Neuronal stem cell (in vitro differentiated cells): ENCODE measurements around the gene EXOSC5.
A peak's percentile ranks its signal among the peaks of the same experiment; 100 is the strongest.

Experiments used
- DNase-seq: peaks from one replicate; pipeline ENCODE4 v3.0.0-alpha.2; 2013; ENCODE audit warnings: low spot score
- H2AFZ ChIP-seq: one replicate; pipeline ENCODE4 v1.6.1; 2013; ENCODE audit warnings: mild to moderate bottlenecking, low read length, inconsistent platforms
- H2AK5ac ChIP-seq: 2 replicates; pipeline ENCODE4 v1.6.1; 2013; ENCODE audit warnings: low read depth, mild to moderate bottlenecking, inconsistent platforms, low read length, moderate library complexity, mixed read lengths
- H2BK120ac ChIP-seq: 2 replicates; pipeline ENCODE4 v1.6.1; 2013; ENCODE audit warnings: low read depth, mild to moderate bottlenecking, inconsistent platforms, low read length, moderate library complexity, mixed read lengths
- H2BK12ac ChIP-seq: one replicate; pipeline ENCODE4 v1.6.1; 2013; ENCODE audit warnings: low read length, inconsistent platforms
- H2BK15ac ChIP-seq: 2 replicates; pipeline ENCODE4 v1.6.1; 2013; ENCODE audit warnings: mild to moderate bottlenecking, low read length, inconsistent platforms, mixed read lengths
- H2BK5ac ChIP-seq: one replicate; pipeline ENCODE4 v1.6.1; 2013; ENCODE audit warnings: inconsistent platforms, mild to moderate bottlenecking, low read length, moderate library complexity
- H3K14ac ChIP-seq: one replicate; pipeline ENCODE4 v1.6.1; 2013; ENCODE audit warnings: low read length, inconsistent platforms
- H3K18ac ChIP-seq: 2 replicates; pipeline ENCODE4 v1.6.1; 2013; ENCODE audit warnings: low read length, inconsistent platforms
- H3K23ac ChIP-seq: 2 replicates; pipeline ENCODE4 v1.6.1; 2013; ENCODE audit warnings: low read depth, mild to moderate bottlenecking, mixed read lengths, low read length, inconsistent platforms; ENCODE audit not compliant: poor library complexity
- H3K27ac ChIP-seq: replicated peaks from 3 replicates; pipeline ENCODE4 v1.5.1; 2013; ENCODE audit warnings: low read length, inconsistent platforms
- H3K27me3 ChIP-seq, 3 experiments: 2 replicates each; pipeline ENCODE4 v1.6.1; 2013; ENCODE audit warnings: low read length in 3 of 3, mild to moderate bottlenecking in 2 of 3, inconsistent platforms in 1 of 3, low read depth in 1 of 3, mixed read lengths in 1 of 3, moderate library complexity in 1 of 3; ENCODE audit not compliant: control insufficient read depth in 3 of 3, insufficient read depth in 3 of 3
- H3K36me3 ChIP-seq, 2 donors: replicated peaks in 1 of 2; 2 replicates each; pipeline ENCODE4 v1.6.1; 2013; ENCODE audit warnings: low read length in 2 of 2; ENCODE audit not compliant: control insufficient read depth in 2 of 2, insufficient read depth in 2 of 2
- H3K4ac ChIP-seq: 2 replicates; pipeline ENCODE4 v1.6.1; 2013; ENCODE audit warnings: inconsistent platforms, mild to moderate bottlenecking, low read length, moderate library complexity
- H3K4me1 ChIP-seq, 2 donors: 1 replicate in 1 of 2; 2 replicates in 1 of 2; pipeline ENCODE4 v1.6.1; 2013; ENCODE audit warnings: low read length in 2 of 2, low read depth in 1 of 2; ENCODE audit not compliant: control insufficient read depth in 2 of 2, insufficient read depth in 1 of 2
- H3K4me2 ChIP-seq: one replicate; pipeline ENCODE4 v1.6.1; 2013; ENCODE audit warnings: mild to moderate bottlenecking, low read length, inconsistent platforms; ENCODE audit not compliant: insufficient read depth, poor library complexity, severe bottlenecking
- H3K4me3 ChIP-seq, 2 donors: 2 replicates each; pipeline ENCODE4 v1.5.1; 2013; ENCODE audit warnings: low read length in 2 of 2, mild to moderate bottlenecking in 2 of 2, inconsistent platforms in 1 of 2, moderate library complexity in 1 of 2
- H3K79me1 ChIP-seq: one replicate; pipeline ENCODE4 v1.6.1; 2013; ENCODE audit warnings: low read depth, mild to moderate bottlenecking, inconsistent platforms, low read length, moderate library complexity
- H3K9ac ChIP-seq: one replicate; pipeline ENCODE4 v1.6.1; 2013; ENCODE audit warnings: mild to moderate bottlenecking, low read depth, low read length, inconsistent platforms; ENCODE audit not compliant: poor library complexity
- H3K9me3 ChIP-seq, 2 donors: replicated peaks in 1 of 2; 2 replicates each; pipeline versions ENCODE3 to v1.6.1; 2013; ENCODE audit warnings: low read length in 2 of 2, mild to moderate bottlenecking in 2 of 2, inconsistent platforms in 1 of 2, low read depth in 1 of 2, mixed read lengths in 1 of 2, moderate library complexity in 1 of 2; ENCODE audit not compliant: control insufficient read depth in 2 of 2, insufficient read depth in 1 of 2
- H4K8ac ChIP-seq: one replicate; pipeline ENCODE4 v1.6.1; 2013; ENCODE audit warnings: low read depth, mild to moderate bottlenecking, inconsistent platforms, low read length, moderate library complexity
- H4K91ac ChIP-seq: one replicate; pipeline ENCODE4 v1.6.1; 2013; ENCODE audit warnings: low read length, low read depth, mild to moderate bottlenecking, inconsistent platforms; ENCODE audit not compliant: poor library complexity
- WGBS, 2 donors: extraction: QIAGEN DNeasy Blood & Tissue Kit; methylation state at CpG; one replicate each; pipeline ENCODE4 v1.1.7; 2013; ENCODE audit warnings: missing lambda C conversion rate in 2 of 2, mixed read lengths in 1 of 2; ENCODE audit not compliant: insufficient read length in 2 of 2, insufficient replicate concordance in 1 of 2; ENCODE audit errors: extremely low coverage in 2 of 2; 5-methylcytosine and 5-hydroxymethylcytosine counted together

Gene EXOSC5

GRCh38 chr19:41426116-41426841 is 29.1 kb upstream of the EXOSC5 start:
- H3K9me3 ChIP-seq: no peaks in the 10 kb centered on the region
- peak overlapping the region in 1 of 2 donors; percentile 42 for H3K4me3 ChIP-seq
- H2AK5ac ChIP-seq: peak overlapping the region; percentile 86
- DNase-seq: no peak
- peak overlapping the region; percentile 6 for H2BK5ac ChIP-seq
- peaks cover 13 to 19% of the 10 kb centered on the region in 2 donors for H3K4me1 ChIP-seq
- H3K9ac ChIP-seq: peak overlapping the region; percentile 77
- peak overlapping the region; percentile 85 for H2AFZ ChIP-seq
- peaks cover 5% of the 10 kb centered on the region for H3K79me1 ChIP-seq
- no peak overlapping the region for H2BK12ac ChIP-seq
- H3K18ac ChIP-seq: peak overlapping the region; percentile 94
- H4K91ac ChIP-seq: no peak overlapping the region
- H3K27ac ChIP-seq: no peak overlapping the region
- no CpG with 5 or more reads among the region's 36 CpGs for WGBS, 2 donors
- H3K23ac ChIP-seq: peak overlapping the region; percentile 93
- H3K14ac ChIP-seq: peak overlapping the region; percentile 56
- H2BK120ac ChIP-seq: peak overlapping the region; percentile 72
- H3K36me3 ChIP-seq: peaks cover 23 to 41% of the 10 kb centered on the region in 2 donors
- no peak overlapping the region for H3K4ac ChIP-seq
- no peaks in the 10 kb centered on the region for H3K27me3 ChIP-seq
- H3K4me2 ChIP-seq: peak overlapping the region; percentile 56
- H4K8ac ChIP-seq: peak overlapping the region; percentile 23
- peak overlapping the region; percentile 30 for H2BK15ac ChIP-seq

DNA sequence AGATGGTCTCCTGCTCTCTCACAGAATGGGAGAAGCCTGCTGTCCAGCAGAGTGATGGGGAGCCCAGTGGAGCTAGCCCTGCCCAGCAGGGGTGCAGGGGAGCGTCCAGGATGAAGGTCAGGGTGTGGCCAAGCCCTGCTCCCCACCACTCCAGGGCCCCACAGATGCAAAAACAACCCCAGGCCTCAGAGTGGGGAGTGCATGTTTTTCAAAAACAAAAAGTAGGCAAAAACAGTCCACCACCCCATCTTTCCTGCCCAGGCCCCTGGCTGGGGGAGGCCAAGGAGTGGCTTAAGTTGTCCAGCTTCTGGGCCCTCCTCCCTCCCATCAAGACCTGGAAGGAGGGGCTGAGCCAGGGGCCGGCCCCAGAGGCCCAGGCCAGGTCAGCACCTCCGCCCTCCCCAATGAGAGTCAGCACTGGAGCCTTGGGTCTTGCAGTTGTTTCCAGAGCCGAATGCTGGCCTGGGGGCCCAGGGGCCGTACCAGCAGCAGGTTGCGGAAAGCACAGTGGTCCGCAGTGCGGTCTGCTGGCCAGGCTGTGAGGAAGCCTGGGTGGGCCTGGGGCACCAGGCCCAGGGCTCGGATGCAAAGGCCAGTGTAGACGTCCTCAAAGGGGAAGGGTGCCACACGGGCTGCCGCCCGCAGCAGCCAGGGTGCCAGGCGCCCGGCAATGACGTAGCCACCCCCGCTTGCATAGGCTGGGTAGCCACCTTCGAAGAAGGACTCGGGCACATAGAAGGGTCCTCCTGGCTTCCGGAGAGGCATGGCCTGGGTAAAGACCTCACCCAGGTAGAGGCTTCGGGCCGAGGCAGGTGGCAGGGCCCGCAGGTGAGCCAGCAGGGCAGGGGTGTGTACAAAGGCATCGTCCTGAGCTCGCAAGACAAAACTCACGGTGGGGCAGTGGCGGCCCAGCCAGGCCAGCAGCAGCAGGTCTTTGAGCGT is 28.3 kb upstream of the EXOSC5 start:
- DNase-seq: no peak
- no peaks in the 10 kb centered on the region for H3K27me3 ChIP-seq
- H3K27ac ChIP-seq: no peak overlapping the region
- H3K9me3 ChIP-seq: no peaks in the 10 kb centered on the region
- peaks cover 13 to 19% of the 10 kb centered on the region in 2 donors for H3K4me1 ChIP-seq
- H2BK15ac ChIP-seq: no peak overlapping the region
- no peak overlapping the region for H2BK5ac ChIP-seq
- no CpG with 5 or more reads among the region's 28 CpGs for WGBS, 2 donors
- H3K36me3 ChIP-seq: peaks cover 20 to 40% of the 10 kb centered on the region in 2 donors
- peak overlapping the region; percentile 77 for H3K9ac ChIP-seq
- no peak overlapping the region for H3K4ac ChIP-seq
- no peak overlapping the region for H2AFZ ChIP-seq
- no peak overlapping the region for H3K4me3 ChIP-seq
- H3K14ac ChIP-seq: no peak overlapping the region
- peaks cover 5% of the 10 kb centered on the region for H3K79me1 ChIP-seq
- peak overlapping the region; percentile 86 for H2AK5ac ChIP-seq
- H3K23ac ChIP-seq: peak overlapping the region; percentile 93
- no peak overlapping the region for H3K4me2 ChIP-seq
- H2BK12ac ChIP-seq: no peak overlapping the region
- H2BK120ac ChIP-seq: peak overlapping the region; percentile 72
- no peak overlapping the region for H3K18ac ChIP-seq
- no peak overlapping the region for H4K91ac ChIP-seq
- H4K8ac ChIP-seq: no peak overlapping the region

- Histone ChIP-seq H3K27ac (no peak overlapping the region), H3K9ac (peak overlapping the region; percentile 3), H2BK15ac (no peak overlapping the region), H3K18ac (no peak overlapping the region), H3K79me1 (peaks cover 5% of the 10 kb centered on the region), H3K4me1 (peaks cover 13 to 19% of the 10 kb centered on the region in 2 donors), H2AFZ (no peak overlapping the region), H3K4me3 (no peak overlapping the region), H4K91ac (no peak overlapping the region), H2AK5ac (no peak overlapping the region), H3K9me3 (no peaks in the 10 kb centered on the region), H3K4me2 (no peak overlapping the region), H3K4ac (no peak overlapping the region), H2BK120ac (no peak overlapping the region), H4K8ac (no peak overlapping the region), H3K27me3 (no peaks in the 10 kb centered on the region), H3K23ac (peak overlapping the region; percentile 0), H3K36me3 (peaks cover 25 to 48% of the 10 kb centered on the region in 2 donors), H2BK12ac (no peak overlapping the region), H2BK5ac (no peak overlapping the region), H3K14ac (no peak overlapping the region)
- WGBS, 2 donors: no CpG with 5 or more reads among the region's 21 CpGs
- DNase-seq: no peak
These were observed 27.4 kb upstream of the EXOSC5 start for GRCh38 chr19:41424335-41425173.
